ENCODE data around the gene AOAH.

The AOAH gene

DNA sequence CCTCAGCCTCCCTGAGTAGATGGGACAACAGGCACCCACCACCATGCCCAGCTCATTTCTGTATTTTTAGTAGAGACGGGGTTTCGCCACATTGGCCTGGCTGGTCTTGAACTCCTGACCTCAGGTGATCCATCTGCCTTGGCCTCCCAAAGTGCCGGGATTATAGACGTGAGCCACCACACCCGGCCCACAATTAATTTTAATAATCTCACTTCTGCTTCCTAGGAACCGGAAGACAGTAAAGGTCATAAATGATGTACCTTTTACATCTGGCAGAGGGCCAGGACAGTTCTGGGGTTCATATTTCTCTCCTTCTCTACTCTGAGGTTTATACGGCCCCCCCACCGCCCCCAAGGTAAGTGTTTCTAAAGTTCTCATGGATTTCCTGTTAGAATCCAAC is 31.2 kb upstream of the AOAH start:
- H3K4me1 ChIP-seq (ENCODE audit: control insufficient read depth, insufficient read depth, low read length, poor library complexity, severe bottlenecking), result no peaks in the 10 kb centered on the region
- DNase-seq, result no peak
- no peaks in the 10 kb centered on the region for H3K27me3 ChIP-seq (replicated peaks; ENCODE audit: control insufficient read depth, insufficient read depth, low read length, poor library complexity, severe bottlenecking)
- no peaks in the 10 kb centered on the region for H3K9me3 ChIP-seq (ENCODE audit: control insufficient read depth, low read length)
- H3K4me3 ChIP-seq (ENCODE audit: insufficient read depth, low read depth, low read length, poor library complexity, severe bottlenecking), result no peak overlapping the region
- H3K36me3 ChIP-seq (ENCODE audit: control insufficient read depth, insufficient read depth, low read length), result no peaks in the 10 kb centered on the region
- H3K27ac ChIP-seq (ENCODE audit: insufficient read depth, low read length, poor library complexity, severe bottlenecking), result no peak overlapping the region

DNA sequence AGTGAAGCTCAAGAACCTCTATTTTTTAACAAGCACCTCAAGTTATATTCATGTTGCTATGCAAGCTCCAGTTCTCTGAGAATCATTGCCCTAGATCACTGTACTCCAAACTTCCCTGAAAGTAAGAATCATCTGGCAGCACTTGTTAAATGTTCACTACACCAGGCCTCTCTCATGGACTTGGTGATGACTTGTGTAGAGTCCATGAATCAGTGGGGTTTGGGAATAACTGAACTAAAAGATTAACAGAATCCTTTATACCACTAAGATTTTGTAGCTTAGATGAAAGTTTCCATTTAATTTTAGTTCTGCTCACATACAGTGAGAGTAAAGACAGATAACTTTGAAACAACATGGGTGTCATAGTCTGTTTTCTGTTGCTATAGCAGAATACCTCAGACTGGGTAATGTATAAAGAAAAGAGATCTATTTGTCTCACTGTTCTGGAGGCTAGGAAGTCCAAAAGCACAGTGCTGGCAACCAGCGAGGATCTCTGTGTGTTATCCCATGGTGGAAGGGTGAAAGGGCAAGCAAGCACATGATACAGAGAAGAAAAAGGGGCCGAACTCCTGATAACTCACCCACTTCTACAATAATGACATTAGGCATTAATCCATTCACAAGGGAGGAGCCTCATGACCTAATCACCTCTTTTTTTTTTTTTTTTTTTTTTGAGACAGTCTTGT is 27.9 kb upstream of the AOAH start:
- H3K27ac ChIP-seq (ENCODE audit: insufficient read depth, low read length, poor library complexity, severe bottlenecking), result no peak overlapping the region
- no peak for DNase-seq
- H3K4me3 ChIP-seq (ENCODE audit: insufficient read depth, low read depth, low read length, poor library complexity, severe bottlenecking), result no peak overlapping the region
- H3K27me3 ChIP-seq (replicated peaks; ENCODE audit: control insufficient read depth, insufficient read depth, low read length, poor library complexity, severe bottlenecking), result no peaks in the 10 kb centered on the region
- no peaks in the 10 kb centered on the region for H3K4me1 ChIP-seq (ENCODE audit: control insufficient read depth, insufficient read depth, low read length, poor library complexity, severe bottlenecking)
- no peaks in the 10 kb centered on the region for H3K9me3 ChIP-seq (ENCODE audit: control insufficient read depth, low read length)
- H3K36me3 ChIP-seq (ENCODE audit: control insufficient read depth, insufficient read depth, low read length), result no peaks in the 10 kb centered on the region

DNA sequence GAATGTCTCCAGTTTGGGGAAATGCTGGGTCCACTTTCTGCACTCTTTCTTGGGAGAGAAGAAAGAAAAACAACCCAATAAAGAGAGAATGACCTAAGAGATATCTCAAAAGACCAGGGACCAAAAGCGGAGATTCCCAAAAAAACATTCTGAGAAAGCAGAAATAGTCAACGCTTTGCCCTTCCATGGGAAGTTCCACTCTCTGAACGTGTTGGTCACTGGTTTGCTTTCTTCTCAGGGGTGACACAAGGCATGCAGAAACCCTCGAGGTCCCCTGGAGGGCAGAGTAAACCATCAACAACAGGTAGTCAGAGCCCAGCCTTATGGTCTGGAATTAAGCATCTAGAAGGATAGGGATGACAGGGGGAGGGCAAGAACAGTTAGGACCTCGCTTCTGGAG is 26.2 kb upstream of the AOAH start:
- Histone ChIP-seq H3K4me3 (ENCODE audit: insufficient read depth, low read depth, low read length, poor library complexity, severe bottlenecking) (no peak overlapping the region), H3K27me3 (replicated peaks; ENCODE audit: control insufficient read depth, insufficient read depth, low read length, poor library complexity, severe bottlenecking) (no peaks in the 10 kb centered on the region), H3K4me1 (ENCODE audit: control insufficient read depth, insufficient read depth, low read length, poor library complexity, severe bottlenecking) (no peaks in the 10 kb centered on the region), H3K27ac (ENCODE audit: insufficient read depth, low read length, poor library complexity, severe bottlenecking) (no peak overlapping the region), H3K36me3 (ENCODE audit: control insufficient read depth, insufficient read depth, low read length) (no peaks in the 10 kb centered on the region), H3K9me3 (ENCODE audit: control insufficient read depth, low read length) (no peaks in the 10 kb centered on the region)
- DNase-seq, result no peak

DNA sequence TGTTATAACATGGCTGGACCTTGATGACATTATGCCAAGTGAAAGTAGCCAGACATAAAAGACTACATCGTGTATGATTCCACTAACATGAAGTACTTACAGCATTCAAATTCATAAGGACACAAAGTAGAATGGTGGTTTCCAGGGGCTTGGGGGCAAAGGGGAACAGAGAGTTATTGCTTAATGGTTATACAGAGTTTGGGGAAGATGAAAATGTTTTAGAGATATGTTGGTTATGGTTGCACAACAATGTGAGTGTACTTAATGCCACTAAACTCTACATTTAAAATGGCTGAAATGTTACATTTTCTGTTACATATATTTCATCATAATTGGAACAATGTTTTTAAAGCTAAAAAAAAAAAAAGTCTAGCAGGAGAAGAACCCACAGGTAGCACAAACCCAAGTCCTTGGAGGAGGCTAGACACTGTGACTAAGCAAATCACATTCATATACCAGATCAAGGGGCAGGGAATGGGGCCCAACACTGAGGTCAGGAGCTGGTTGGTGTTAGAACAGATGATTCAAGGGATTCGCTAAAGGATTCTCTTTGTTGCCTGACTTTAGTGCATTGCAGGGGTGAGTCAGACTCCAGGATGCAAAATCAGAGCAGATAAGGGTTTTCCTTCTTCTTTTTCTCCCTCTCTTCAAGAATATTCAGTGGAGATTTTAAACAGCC is 25.1 kb upstream of the AOAH start:
- Histone ChIP-seq H3K27me3 (replicated peaks; ENCODE audit: control insufficient read depth, insufficient read depth, low read length, poor library complexity, severe bottlenecking) (no peaks in the 10 kb centered on the region), H3K4me3 (ENCODE audit: insufficient read depth, low read depth, low read length, poor library complexity, severe bottlenecking) (no peak overlapping the region), H3K9me3 (ENCODE audit: control insufficient read depth, low read length) (no peaks in the 10 kb centered on the region), H3K36me3 (ENCODE audit: control insufficient read depth, insufficient read depth, low read length) (no peaks in the 10 kb centered on the region), H3K4me1 (ENCODE audit: control insufficient read depth, insufficient read depth, low read length, poor library complexity, severe bottlenecking) (no peaks in the 10 kb centered on the region), H3K27ac (ENCODE audit: insufficient read depth, low read length, poor library complexity, severe bottlenecking) (no peak overlapping the region)
- DNase-seq, result no peak

GRCh38 chr7:36748017-36748487 is 23.8 kb upstream of the AOAH start:
- Histone ChIP-seq H3K36me3 (ENCODE audit: control insufficient read depth, insufficient read depth, low read length) (no peaks in the 10 kb centered on the region), H3K27ac (ENCODE audit: insufficient read depth, low read length, poor library complexity, severe bottlenecking) (no peak overlapping the region), H3K27me3 (replicated peaks; ENCODE audit: control insufficient read depth, insufficient read depth, low read length, poor library complexity, severe bottlenecking) (no peaks in the 10 kb centered on the region), H3K9me3 (ENCODE audit: control insufficient read depth, low read length) (no peaks in the 10 kb centered on the region), H3K4me1 (ENCODE audit: control insufficient read depth, insufficient read depth, low read length, poor library complexity, severe bottlenecking) (no peaks in the 10 kb centered on the region), H3K4me3 (ENCODE audit: insufficient read depth, low read depth, low read length, poor library complexity, severe bottlenecking) (no peak overlapping the region)
- DNase-seq, result no peak

DNA sequence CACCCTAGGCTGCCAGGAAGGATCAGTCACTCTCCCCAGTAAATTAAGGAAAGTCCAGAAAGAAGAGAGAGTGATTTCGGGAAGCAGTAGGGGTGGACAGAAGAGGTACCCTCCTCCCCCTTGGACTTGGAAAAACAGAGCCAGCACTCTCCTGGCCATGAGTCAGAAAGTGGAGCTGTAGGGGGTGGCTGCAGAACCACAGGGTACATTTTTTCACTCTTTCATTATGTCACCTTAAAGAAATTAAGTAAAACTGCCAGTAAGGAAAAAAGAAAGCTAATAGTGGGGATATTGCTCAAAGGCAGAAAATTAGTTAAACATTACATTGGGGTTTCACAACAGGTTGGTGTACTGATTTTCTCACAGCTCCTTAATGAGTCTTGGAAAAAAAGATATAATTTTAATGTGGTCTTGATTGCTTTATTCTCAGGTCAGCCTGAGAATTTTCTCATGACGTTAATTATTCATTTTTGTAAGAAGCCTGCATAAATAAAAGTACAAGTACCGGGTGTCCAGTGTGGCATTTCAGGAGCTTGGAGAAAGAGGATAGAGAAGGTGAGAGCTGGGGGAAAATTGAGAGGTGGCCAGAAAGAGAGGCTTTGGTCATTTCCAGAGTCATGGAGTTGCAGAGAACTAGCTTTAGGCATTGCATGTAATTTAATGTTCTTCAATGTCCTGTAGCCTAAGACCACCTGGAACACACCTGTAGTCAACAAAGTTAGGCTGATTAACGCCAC is 23.2 kb upstream of the AOAH start:
- no peaks in the 10 kb centered on the region for H3K9me3 ChIP-seq (ENCODE audit: control insufficient read depth, low read length)
- no peaks in the 10 kb centered on the region for H3K27me3 ChIP-seq (replicated peaks; ENCODE audit: control insufficient read depth, insufficient read depth, low read length, poor library complexity, severe bottlenecking)
- no peaks in the 10 kb centered on the region for H3K4me1 ChIP-seq (ENCODE audit: control insufficient read depth, insufficient read depth, low read length, poor library complexity, severe bottlenecking)
- no peak for DNase-seq
- no peaks in the 10 kb centered on the region for H3K36me3 ChIP-seq (ENCODE audit: control insufficient read depth, insufficient read depth, low read length)
- no peak overlapping the region for H3K4me3 ChIP-seq (ENCODE audit: insufficient read depth, low read depth, low read length, poor library complexity, severe bottlenecking)
- H3K27ac ChIP-seq (ENCODE audit: insufficient read depth, low read length, poor library complexity, severe bottlenecking), result no peak overlapping the region

GRCh38 chr7:36746347-36746746 is 22.1 kb upstream of the AOAH start:
- no peaks in the 10 kb centered on the region for H3K4me1 ChIP-seq (ENCODE audit: control insufficient read depth, insufficient read depth, low read length, poor library complexity, severe bottlenecking)
- DNase-seq, result no peak
- H3K9me3 ChIP-seq (ENCODE audit: control insufficient read depth, low read length), result no peaks in the 10 kb centered on the region
- H3K36me3 ChIP-seq (ENCODE audit: control insufficient read depth, insufficient read depth, low read length), result no peaks in the 10 kb centered on the region
- no peak overlapping the region for H3K27ac ChIP-seq (ENCODE audit: insufficient read depth, low read length, poor library complexity, severe bottlenecking)
- H3K27me3 ChIP-seq (replicated peaks; ENCODE audit: control insufficient read depth, insufficient read depth, low read length, poor library complexity, severe bottlenecking), result no peaks in the 10 kb centered on the region
- no peak overlapping the region for H3K4me3 ChIP-seq (ENCODE audit: insufficient read depth, low read depth, low read length, poor library complexity, severe bottlenecking)

- no peak overlapping the region for H3K4me3 ChIP-seq (ENCODE audit: insufficient read depth, low read depth, low read length, poor library complexity, severe bottlenecking)
- no peak for DNase-seq
- H3K27me3 ChIP-seq (replicated peaks; ENCODE audit: control insufficient read depth, insufficient read depth, low read length, poor library complexity, severe bottlenecking), result no peaks in the 10 kb centered on the region
- H3K9me3 ChIP-seq (ENCODE audit: control insufficient read depth, low read length), result no peaks in the 10 kb centered on the region
- H3K4me1 ChIP-seq (ENCODE audit: control insufficient read depth, insufficient read depth, low read length, poor library complexity, severe bottlenecking), result no peaks in the 10 kb centered on the region
- no peak overlapping the region for H3K27ac ChIP-seq (ENCODE audit: insufficient read depth, low read length, poor library complexity, severe bottlenecking)
- H3K36me3 ChIP-seq (ENCODE audit: control insufficient read depth, insufficient read depth, low read length), result no peaks in the 10 kb centered on the region
Measured at GRCh38 chr7:36742911-36743775, 18.8 kb upstream of the AOAH start.

DNA sequence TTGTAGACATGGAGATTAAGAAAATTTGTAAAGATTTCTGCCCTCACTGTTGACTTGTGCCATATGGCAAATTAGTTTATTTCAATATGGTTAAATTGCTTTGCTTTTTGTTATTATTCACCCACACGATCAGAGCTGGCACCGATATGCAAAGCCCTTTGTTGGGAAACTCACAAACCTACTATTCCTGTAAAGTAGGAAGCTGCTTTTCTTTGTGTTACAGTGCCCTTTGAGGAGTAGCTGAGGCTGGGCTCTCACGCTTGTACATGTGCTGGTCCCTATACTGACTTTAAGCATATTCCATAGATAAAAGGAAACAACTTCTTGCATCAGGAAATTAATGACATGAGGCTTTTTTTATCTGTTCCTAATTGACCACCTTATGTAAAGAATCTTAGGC is 17.6 kb upstream of the AOAH start:
- Histone ChIP-seq H3K27me3 (replicated peaks; ENCODE audit: control insufficient read depth, insufficient read depth, low read length, poor library complexity, severe bottlenecking) (no peaks in the 10 kb centered on the region), H3K9me3 (ENCODE audit: control insufficient read depth, low read length) (no peaks in the 10 kb centered on the region), H3K27ac (ENCODE audit: insufficient read depth, low read length, poor library complexity, severe bottlenecking) (no peak overlapping the region), H3K4me1 (ENCODE audit: control insufficient read depth, insufficient read depth, low read length, poor library complexity, severe bottlenecking) (peaks cover 3% of the 10 kb centered on the region), H3K4me3 (ENCODE audit: insufficient read depth, low read depth, low read length, poor library complexity, severe bottlenecking) (no peak overlapping the region), H3K36me3 (ENCODE audit: control insufficient read depth, insufficient read depth, low read length) (no peaks in the 10 kb centered on the region)
- no peak for DNase-seq

All from effector memory CD4-positive, alpha-beta T cell (primary cell).